Esophagus squamous epithelium (tissue), 5 donors: ENCODE data around the gene TSPAN18. TPM values are rescaled to one million over a fixed set of nuclear protein-coding genes. Genes with fewer than 3 reads are reported as not detected.

Experiments used
- DNase-seq: peaks from one replicate; lab custom pipeline; 2025; lab: John Stamatoyannopoulos, UW
- H3K27ac ChIP-seq, 4 donors: fragments of 200-600 bp; sonication (generic); one replicate each; pipeline ENCODE4 v1.5.1; 2016 to 2019; ENCODE audit warnings: mild to moderate bottlenecking in 1 of 4
- H3K27me3 ChIP-seq, 4 donors: fragments of 200-600 bp; sonication (generic); 1 replicate in 3 of 4; 2 replicates in 1 of 4; pipeline versions ENCODE4 v1.5.1 to v1.6.0; 2017 to 2021; ENCODE audit warnings: antibody characterized with exemption in 1 of 4
- H3K36me3 ChIP-seq, 3 donors: fragments of 200-600 bp; sonication (generic); one replicate each; pipeline ENCODE4 v1.5.1; 2016 to 2019
- H3K4me1 ChIP-seq, 3 donors: fragments of 200-600 bp; sonication (generic); one replicate each; pipeline ENCODE4 v1.5.1; 2017 to 2019
- H3K4me3 ChIP-seq, 4 donors: fragments of 200-600 bp; sonication (generic); 1 replicate in 3 of 4; 2 replicates in 1 of 4; pipeline ENCODE4 v1.5.1; 2016 to 2019; ENCODE audit warnings: mild to moderate bottlenecking in 2 of 4, moderate library complexity in 1 of 4
- H3K9me3 ChIP-seq, 3 donors: fragments of 200-600 bp; sonication (generic); one replicate each; pipeline ENCODE4 v1.5.1; 2016 to 2019
- POLR2A ChIP-seq, 4 donors: fragments of 450-650 bp; IDR thresholded peaks; one replicate each; pipeline ENCODE4 v1.6.1; 2017; ENCODE audit warnings: antibody characterized with exemption in 4 of 4, mild to moderate bottlenecking in 4 of 4, moderate library complexity in 3 of 4
- WGBS, 2 donors: methylation state at CpG; one replicate each; pipeline ENCODE4 v1.1.5; 2018; 5-methylcytosine and 5-hydroxymethylcytosine counted together
- intact Hi-C: fragments of 100-400 bp; cut with DNase I; formaldehyde crosslinking; loops from one replicate; pipeline ENCODE4 v1.15.0; 2022
- total RNA-seq, 4 donors: library from RNA; depleted of rRNA; stranded (reverse); fragments of >200 nt; gene quantifications; one replicate each; pipeline ENCODE4 v1.1.0, GENCODE V29; 2016
- TF ChIP-seq, protein P1 (sequence below), 6 experiments: fragments of 450-650 bp in 4 of 6; fragments of 200-600 bp in 2 of 6; sonication (generic) in 2 of 6; IDR thresholded peaks; one replicate each; pipeline ENCODE4 v1.5.1; 2016 to 2019; ENCODE audit warnings: antibody characterized with exemption in 6 of 6, mild to moderate bottlenecking in 4 of 6, moderate library complexity in 4 of 6
- donor health status: DM: yes; HTN: yes; CAD: no.

The TSPAN18 gene
- total RNA-seq, 4 donors from 2014 or later = 0.80 to 4.4 (median 2.0) TPM

DNA sequence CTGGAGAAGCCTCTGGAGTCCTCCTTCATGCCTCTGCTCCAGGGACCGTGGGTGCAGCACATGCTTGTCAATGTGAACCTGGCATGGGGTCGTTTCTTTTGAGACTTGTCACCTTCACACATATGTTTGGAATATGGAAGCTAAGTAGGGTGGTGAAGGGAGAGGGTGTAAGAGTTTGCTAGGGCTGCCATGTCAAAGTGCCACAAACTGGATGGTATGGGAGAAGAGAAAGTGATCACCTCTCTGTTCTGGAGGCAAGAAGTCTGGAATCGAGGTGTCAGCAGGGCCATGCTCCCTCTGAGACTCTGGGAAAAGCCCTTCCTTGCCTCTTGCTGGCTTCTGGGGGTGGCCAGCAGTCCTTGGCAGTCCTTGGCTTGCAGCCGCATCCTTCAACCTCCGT is 8.7 kb upstream of the TSPAN18 start:
- peaks cover 0 to 3% (median 0%) of the 10 kb centered on the region in 4 donors for H3K27me3 ChIP-seq
- no peaks in the 10 kb centered on the region for H3K36me3 ChIP-seq
- H3K9me3 ChIP-seq = no peaks in the 10 kb centered on the region
- H3K27ac ChIP-seq = no peak overlapping the region
- TF ChIP-seq, protein P1, sequence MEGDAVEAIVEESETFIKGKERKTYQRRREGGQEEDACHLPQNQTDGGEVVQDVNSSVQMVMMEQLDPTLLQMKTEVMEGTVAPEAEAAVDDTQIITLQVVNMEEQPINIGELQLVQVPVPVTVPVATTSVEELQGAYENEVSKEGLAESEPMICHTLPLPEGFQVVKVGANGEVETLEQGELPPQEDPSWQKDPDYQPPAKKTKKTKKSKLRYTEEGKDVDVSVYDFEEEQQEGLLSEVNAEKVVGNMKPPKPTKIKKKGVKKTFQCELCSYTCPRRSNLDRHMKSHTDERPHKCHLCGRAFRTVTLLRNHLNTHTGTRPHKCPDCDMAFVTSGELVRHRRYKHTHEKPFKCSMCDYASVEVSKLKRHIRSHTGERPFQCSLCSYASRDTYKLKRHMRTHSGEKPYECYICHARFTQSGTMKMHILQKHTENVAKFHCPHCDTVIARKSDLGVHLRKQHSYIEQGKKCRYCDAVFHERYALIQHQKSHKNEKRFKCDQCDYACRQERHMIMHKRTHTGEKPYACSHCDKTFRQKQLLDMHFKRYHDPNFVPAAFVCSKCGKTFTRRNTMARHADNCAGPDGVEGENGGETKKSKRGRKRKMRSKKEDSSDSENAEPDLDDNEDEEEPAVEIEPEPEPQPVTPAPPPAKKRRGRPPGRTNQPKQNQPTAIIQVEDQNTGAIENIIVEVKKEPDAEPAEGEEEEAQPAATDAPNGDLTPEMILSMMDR (IDR thresholded peaks at IDR 0.05) = no peak
- DNase-seq = no peak
- intact Hi-C loops = no loop called here
- H3K4me3 ChIP-seq = no peak overlapping the region
- 83 to 84% methylated on average over 5 of the region's 5 CpGs for WGBS, 2 donors
- no peaks in the 10 kb centered on the region for H3K4me1 ChIP-seq

DNA sequence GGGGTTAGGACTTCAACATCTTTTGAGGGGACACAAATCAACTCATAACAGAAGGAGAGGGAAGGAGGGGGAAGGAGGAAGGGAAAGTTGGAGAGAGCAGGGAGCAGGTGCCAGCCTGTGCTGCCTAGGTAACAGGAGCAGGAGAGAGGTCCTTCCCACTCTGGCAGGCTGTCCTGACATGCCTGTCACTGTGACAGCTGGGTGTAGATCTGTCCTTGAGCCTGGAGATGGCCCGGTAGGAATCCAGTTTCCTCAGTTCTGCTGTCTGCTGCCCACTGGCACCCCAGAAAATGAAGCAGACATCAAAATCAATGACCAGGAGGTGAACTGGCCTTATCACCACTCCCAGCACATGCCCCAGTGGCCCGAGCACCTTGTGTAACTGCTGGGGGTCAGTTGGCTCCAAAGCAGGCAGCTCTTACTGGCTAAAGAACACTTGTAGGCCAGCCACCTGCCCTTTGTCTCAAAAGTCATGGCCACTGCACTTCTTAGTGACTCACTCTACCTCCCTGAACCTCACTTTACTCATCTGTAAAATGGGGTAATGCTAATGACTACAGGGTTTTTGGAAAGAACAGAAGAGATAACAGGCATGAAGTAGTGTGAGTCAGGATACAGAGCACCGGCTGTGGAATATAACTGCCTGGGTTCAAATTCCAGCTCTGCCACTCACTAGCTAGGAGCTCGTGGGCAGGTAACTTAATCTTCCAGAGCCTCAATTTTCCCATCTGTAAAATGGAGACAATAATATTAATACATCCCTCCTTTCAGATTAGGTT is 8.0 kb upstream of the TSPAN18 start:
- H3K27me3 ChIP-seq = no peaks in the 10 kb centered on the region
- H3K4me1 ChIP-seq = no peaks in the 10 kb centered on the region
- no peak overlapping the region for H3K4me3 ChIP-seq
- WGBS, 2 donors = 68 to 80% methylated on average over 3 of the region's 4 CpGs
- intact Hi-C loops = no loop called here
- no peak for DNase-seq
- H3K27ac ChIP-seq = no peak overlapping the region
- TF ChIP-seq, protein P1 (IDR thresholded peaks at IDR 0.05) = no peak
- no peak for TF ChIP-seq POLR2A (IDR thresholded peaks at IDR 0.05)
- H3K36me3 ChIP-seq = no peaks in the 10 kb centered on the region
- H3K9me3 ChIP-seq = no peaks in the 10 kb centered on the region

- 57 to 68% methylated on average over 6 to 10 of the region's 12 CpGs for WGBS, 2 donors
- DNase-seq = no peak
- Histone ChIP-seq H3K9me3 (no peaks in the 10 kb centered on the region), H3K27me3 (peaks cover 0 to 51% (median 0%) of the 10 kb centered on the region in 4 donors), H3K36me3 (no peaks in the 10 kb centered on the region), H3K27ac (no peak overlapping the region), H3K4me3 (no peak overlapping the region), H3K4me1 (peaks cover 11 to 49% (median 28%) of the 10 kb centered on the region in 3 donors)
- intact Hi-C loops = loop anchor here (5.0 to 10.0 kb wide), 3 partner anchors 100 to 187 kb away; no protein-coding TSS in a partner anchor
- TF ChIP-seq POLR2A (IDR thresholded peaks at IDR 0.05) = no peak
These were observed 1.6 kb upstream of the TSPAN18 start for GRCh38 chr11:44725016-44725685.

DNA sequence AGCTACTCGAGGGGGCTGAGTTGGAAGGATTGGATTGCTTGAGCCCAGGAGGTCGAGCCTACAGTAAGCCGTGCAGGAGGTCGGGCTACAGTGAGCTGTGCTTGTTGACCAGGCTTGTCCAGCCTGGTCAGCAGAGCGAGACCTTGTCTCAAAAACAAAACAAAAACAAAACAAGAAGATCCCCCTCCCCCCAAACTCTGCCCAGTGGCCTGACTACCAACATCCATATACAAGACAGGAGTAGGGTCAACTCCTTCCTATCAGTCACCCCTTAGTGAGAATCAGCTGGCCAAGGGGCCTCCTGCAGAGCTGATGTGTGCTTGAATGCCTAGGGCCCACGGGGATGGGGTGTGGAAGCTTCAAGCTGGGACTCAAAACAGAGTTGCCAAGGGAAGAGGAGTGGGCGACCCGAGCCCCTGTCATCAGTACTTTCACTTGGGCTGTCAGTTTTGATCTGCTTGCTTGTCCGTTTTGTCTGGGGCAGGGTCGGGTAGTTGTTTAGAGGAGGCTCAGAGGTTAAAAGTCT is 942 bp upstream of the TSPAN18 start:
- no peaks in the 10 kb centered on the region for H3K9me3 ChIP-seq
- 40 to 62% methylated on average over 1 to 8 of the region's 10 CpGs for WGBS, 2 donors
- no peaks in the 10 kb centered on the region for H3K36me3 ChIP-seq
- no peak overlapping the region for H3K4me3 ChIP-seq
- peaks cover 11 to 56% (median 30%) of the 10 kb centered on the region in 3 donors for H3K4me1 ChIP-seq
- TF ChIP-seq, protein P1 (IDR thresholded peaks at IDR 0.05) = no peak
- TF ChIP-seq POLR2A (IDR thresholded peaks at IDR 0.05) = no peak
- H3K27ac ChIP-seq = peak overlapping the region in 2 of 4 donors; percentile 77 to 81
- intact Hi-C loops = loop anchor here (5.0 to 10.0 kb wide), 3 partner anchors 101 to 186 kb away; no protein-coding TSS in a partner anchor
- peaks cover 0 to 54% (median 0%) of the 10 kb centered on the region in 4 donors for H3K27me3 ChIP-seq
- DNase-seq = no peak

DNA sequence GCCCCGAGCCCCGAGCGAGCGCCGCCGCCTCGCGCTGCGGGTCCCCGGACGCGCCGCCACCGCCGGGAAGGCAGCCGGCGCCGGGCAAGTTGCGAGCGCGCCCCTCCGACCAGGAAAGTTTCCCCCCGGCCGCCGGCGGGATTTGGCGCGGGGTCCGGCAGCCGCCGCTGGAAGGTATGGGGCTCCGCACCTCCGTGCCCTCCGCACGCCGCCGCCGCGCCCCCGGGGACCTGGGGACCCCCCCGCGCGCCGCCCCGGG is 281 bp downstream of the TSPAN18 start:
- WGBS, 2 donors = no CpG with 5 or more reads among the region's 45 CpGs
- Histone ChIP-seq H3K9me3 (no peaks in the 10 kb centered on the region), H3K4me1 (peaks cover 11 to 65% (median 34%) of the 10 kb centered on the region in 3 donors), H3K27ac (peak overlapping the region; percentile 58 to 86 (median 81)), H3K27me3 (peaks cover 0 to 54% (median 0%) of the 10 kb centered on the region in 4 donors), H3K4me3 (peak overlapping the region; percentile 35 to 79 (median 56)), H3K36me3 (no peaks in the 10 kb centered on the region)
- TF ChIP-seq, protein P1 (IDR thresholded peaks at IDR 0.05) = no peak
- TF ChIP-seq POLR2A (IDR thresholded peaks at IDR 0.05) = no peak
- DNase-seq = no peak
- intact Hi-C loops = loop anchor here (5.0 to 10.0 kb wide), 3 partner anchors 102 to 185 kb away; no protein-coding TSS in a partner anchor
